Endothelial cell of umbilical vein (primary cell): ENCODE data around the gene GRIK3. TPM values are rescaled to one million over a fixed set of nuclear protein-coding genes. Genes with fewer than 3 reads are reported as not detected.

Experiments
- BruUV-seq: library from RNA; stranded (reverse); fragments of 400-500 nt; replicated peaks from 2 replicates; lab custom pipeline; 2021; lab: Mats Ljungman, UMichigan
- CTCF ChIA-PET: fragments of 300-600, 350-600 bp; sonication (Branson Sonifier 250); formaldehyde crosslinking; loops from one replicate; lab custom pipeline; 2021; ENCODE audit warnings: antibody characterized with exemption, inconsistent platforms; lab: Charles Lee
- POLR2A ChIA-PET: fragments of 300-600, 350-600 bp; sonication (Branson Sonifier 250); formaldehyde crosslinking; loops from one replicate; lab custom pipeline; 2021; ENCODE audit warnings: antibody characterized with exemption, inconsistent platforms; lab: Charles Lee
- DNase-seq: peaks from one replicate; pipeline ENCODE4 v3.0.0-alpha.2; 2011; ENCODE audit warnings: low read depth, low spot score
- FAIRE-seq: peaks from 2 replicates; lab custom pipeline; 2011; peaks lifted over from hg19 to GRCh38; lab: Jason Lieb, UNC
- H2AFZ ChIP-seq: 2 replicates; pipeline ENCODE4 v1.6.0; 2012; ENCODE audit warnings: low read depth, low read length, control low read depth, inconsistent platforms
- H3K27ac ChIP-seq: 2 replicates; pipeline ENCODE4 v1.5.1; 2011; ENCODE audit warnings: low read depth, mild to moderate bottlenecking, control low read depth, low read length, moderate library complexity; ENCODE audit not compliant: insufficient read depth
- H3K27me3 ChIP-seq, 2 experiments: 2 replicates each; pipeline versions ENCODE4 v1.6.0 to v1.6.1; 2011; ENCODE audit warnings: low read length in 2 of 2, mixed read lengths in 1 of 2; ENCODE audit not compliant: control insufficient read depth in 2 of 2, insufficient read depth in 2 of 2
- H3K36me3 ChIP-seq, 2 experiments: 2 replicates in 1 of 2; 3 replicates in 1 of 2; pipeline ENCODE4 v1.5.1; 2011; ENCODE audit warnings: low read length in 2 of 2, mild to moderate bottlenecking in 1 of 2, moderate library complexity in 1 of 2; ENCODE audit not compliant: control insufficient read depth in 2 of 2, insufficient read depth in 2 of 2; ENCODE audit errors: extremely low read depth in 1 of 2
- H3K4me1 ChIP-seq: 3 replicates; pipeline ENCODE4 v1.5.1; 2011; ENCODE audit warnings: mild to moderate bottlenecking, low read length; ENCODE audit not compliant: control insufficient read depth, insufficient read depth; ENCODE audit errors: extremely low read depth
- H3K4me2 ChIP-seq: 2 replicates; pipeline ENCODE4 v1.6.1; 2011; ENCODE audit warnings: low read length, control low read depth, mixed read lengths; ENCODE audit not compliant: insufficient read depth
- H3K4me3 ChIP-seq, 3 experiments: fragments of 200-600 bp in 1 of 3; sonication (generic), shearing (Covaris generic) in 1 of 3; replicated peaks in 1 of 3; 2 replicates each; pipeline ENCODE4 v1.5.1; 2011 to 2016; ENCODE audit warnings: control low read depth in 3 of 3, low read length in 3 of 3, mild to moderate bottlenecking in 2 of 3, inconsistent platforms in 1 of 3, low read depth in 1 of 3, moderate library complexity in 1 of 3; ENCODE audit not compliant: insufficient read depth in 1 of 3
- H3K79me2 ChIP-seq: 2 replicates; pipeline ENCODE4 v1.6.0; 2012; ENCODE audit warnings: low read length, inconsistent platforms; ENCODE audit not compliant: control insufficient read depth, insufficient read depth
- H3K9ac ChIP-seq: replicated peaks from 2 replicates; pipeline ENCODE3; 2011; ENCODE audit warnings: low read length, control low read depth; ENCODE audit not compliant: insufficient read depth; ENCODE audit errors: extremely low read depth
- H3K9me1 ChIP-seq: replicated peaks from 3 replicates; pipeline ENCODE4 v1.6.0; 2011; ENCODE audit warnings: mild to moderate bottlenecking, low read length; ENCODE audit not compliant: control insufficient read depth, insufficient read depth; ENCODE audit errors: extremely low read depth
- H3K9me3 ChIP-seq: replicated peaks from 2 replicates; pipeline ENCODE4 v1.5.1; 2012; ENCODE audit warnings: low read length, inconsistent platforms; ENCODE audit not compliant: control insufficient read depth, insufficient read depth
- H4K20me1 ChIP-seq: replicated peaks from 2 replicates; pipeline ENCODE3; 2011; ENCODE audit warnings: mild to moderate bottlenecking, low read length; ENCODE audit not compliant: control insufficient read depth, insufficient read depth; ENCODE audit errors: extremely low read depth
- EZH2 ChIP-seq: IDR thresholded peaks from 2 replicates; pipeline ENCODE4 v1.6.1; 2012; ENCODE audit warnings: borderline replicate concordance, low read depth, mild to moderate bottlenecking, moderate library complexity, low read length, inconsistent platforms; ENCODE audit not compliant: severe bottlenecking
- FOS ChIP-seq: IDR thresholded peaks from 2 replicates; pipeline ENCODE4 v1.6.1; 2011; ENCODE audit warnings: mild to moderate bottlenecking, low read length, moderate library complexity, borderline replicate concordance; ENCODE audit not compliant: insufficient read depth
- GATA2 ChIP-seq: IDR thresholded peaks from 2 replicates; pipeline ENCODE4 v1.7.0; 2011; ENCODE audit warnings: low read depth, mild to moderate bottlenecking, moderate library complexity, mixed read lengths, low read length; ENCODE audit not compliant: insufficient read length, insufficient read depth
- JUN ChIP-seq: IDR thresholded peaks from 2 replicates; pipeline ENCODE4 v1.6.1; 2011; ENCODE audit warnings: borderline replicate concordance, low read depth; ENCODE audit not compliant: insufficient read length, insufficient read depth
- MAX ChIP-seq: IDR thresholded peaks from 2 replicates; pipeline ENCODE4 v1.6.1; 2011; ENCODE audit not compliant: insufficient read depth, insufficient read length
- MYC ChIP-seq: IDR thresholded peaks from one replicate; pipeline ENCODE4 v1.6.1; 2011; ENCODE audit warnings: mild to moderate bottlenecking, low read depth, low read length
- POLR2A ChIP-seq: IDR thresholded peaks from 2 replicates; pipeline ENCODE4 v1.6.1; 2012; ENCODE audit warnings: low read depth, mild to moderate bottlenecking, control low read depth, low read length
- POLR2AphosphoS5 ChIP-seq: IDR thresholded peaks from 2 replicates; pipeline ENCODE4 v1.6.1; 2012; ENCODE audit warnings: low read depth, mild to moderate bottlenecking, control low read depth, low read length, moderate library complexity; ENCODE audit not compliant: insufficient read depth
- dilution Hi-C: fragments of 300-500 bp; cut with MboI; formaldehyde crosslinking; loops from one replicate; pipeline ENCODE4 v1.15.0; 2019; ENCODE audit warnings: low sequenced_read_pairs; ENCODE audit not compliant: extremely low pct_ligation_motif_present
- intact Hi-C: fragments of 100-400 bp; cut with micrococcal nuclease; formaldehyde crosslinking; loops from one replicate; pipeline ENCODE4 v1.10.0; 2022
- polyA plus RNA-seq, 4 experiments: library from polyadenylated mRNA; depleted of rRNA in 3 of 4; stranded (reverse) in 3 of 4; unstranded in 1 of 4; fragments of >200 nt; gene quantifications; 2 replicates each; pipeline versions ENCODE4 v1.2.1 to v1.2.3, GENCODE V29; 2011 to 2012; ENCODE audit warnings: missing spikeins in 1 of 4
- total RNA-seq: library from RNA; stranded (reverse); gene quantifications from 2 replicates; pipeline ENCODE4 v1.2.3, GENCODE V29; 2021
- TF ChIP-seq, protein P1 (sequence below), 2 donors: IDR thresholded peaks; 1 replicate in 1 of 2; 2 replicates in 1 of 2; pipeline ENCODE4 v1.5.1; 2011; ENCODE audit warnings: low read length in 2 of 2, mild to moderate bottlenecking in 2 of 2, moderate library complexity in 2 of 2, control low read depth in 1 of 2, inconsistent platforms in 1 of 2, low read depth in 1 of 2; ENCODE audit not compliant: insufficient read depth in 1 of 2; ENCODE audit errors: extremely low read depth in 1 of 2

GRIK3 gene
- total and polyA plus RNA-seq, 2 donors (not counting 3 experiments of a cell fraction or from before 2014, with no cell fraction given), result not detected

DNA sequence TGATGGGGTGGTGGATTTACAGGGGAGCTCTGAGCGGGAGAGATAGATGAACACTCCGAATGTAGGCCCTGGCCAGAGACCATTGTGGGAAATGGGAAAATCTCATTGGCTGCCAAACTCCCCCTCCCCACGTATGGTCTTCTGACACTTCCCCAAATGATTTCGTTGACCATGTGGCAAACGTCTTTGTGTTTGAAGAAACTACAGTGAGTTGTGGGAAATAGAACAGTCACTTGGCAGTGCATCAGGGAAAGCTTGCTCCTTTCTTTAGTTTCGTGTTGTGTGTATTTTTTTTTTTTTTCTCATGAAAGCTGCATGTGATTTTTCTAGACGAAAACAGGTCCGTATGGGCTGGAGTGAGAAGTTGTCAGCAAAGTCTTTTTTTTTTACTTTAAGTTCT, 25.0 kb upstream of the GRIK3 start:
- Histone ChIP-seq H3K36me3 (no peaks in the 10 kb centered on the region), H4K20me1 (no peaks in the 10 kb centered on the region), H3K9me3 (no peaks in the 10 kb centered on the region), H3K27ac (no peak overlapping the region), H3K4me3 (no peak overlapping the region), H3K4me2 (no peak overlapping the region), H3K79me2 (no peaks in the 10 kb centered on the region), H3K27me3 (no peaks in the 10 kb centered on the region), H2AFZ (no peak overlapping the region), H3K9me1 (no peaks in the 10 kb centered on the region), H3K4me1 (no peaks in the 10 kb centered on the region), H3K9ac (no peak overlapping the region)
- dilution Hi-C loops (no loop called here), intact Hi-C loops (no loop called here)
- POLR2A ChIA-PET, result no interaction called here
- FAIRE-seq, result no peak
- BruUV-seq, result no TSS peak
- CTCF ChIA-PET, result no interaction called here
- no peak for DNase-seq
- no peak for TF ChIP-seq EZH2
- no peak for TF ChIP-seq MYC
- no peak for TF ChIP-seq POLR2AphosphoS5
- no peak for TF ChIP-seq GATA2
- TF ChIP-seq FOS, result no peak
- no peak for TF ChIP-seq MAX
- no peak for TF ChIP-seq JUN
- TF ChIP-seq, protein P1, sequence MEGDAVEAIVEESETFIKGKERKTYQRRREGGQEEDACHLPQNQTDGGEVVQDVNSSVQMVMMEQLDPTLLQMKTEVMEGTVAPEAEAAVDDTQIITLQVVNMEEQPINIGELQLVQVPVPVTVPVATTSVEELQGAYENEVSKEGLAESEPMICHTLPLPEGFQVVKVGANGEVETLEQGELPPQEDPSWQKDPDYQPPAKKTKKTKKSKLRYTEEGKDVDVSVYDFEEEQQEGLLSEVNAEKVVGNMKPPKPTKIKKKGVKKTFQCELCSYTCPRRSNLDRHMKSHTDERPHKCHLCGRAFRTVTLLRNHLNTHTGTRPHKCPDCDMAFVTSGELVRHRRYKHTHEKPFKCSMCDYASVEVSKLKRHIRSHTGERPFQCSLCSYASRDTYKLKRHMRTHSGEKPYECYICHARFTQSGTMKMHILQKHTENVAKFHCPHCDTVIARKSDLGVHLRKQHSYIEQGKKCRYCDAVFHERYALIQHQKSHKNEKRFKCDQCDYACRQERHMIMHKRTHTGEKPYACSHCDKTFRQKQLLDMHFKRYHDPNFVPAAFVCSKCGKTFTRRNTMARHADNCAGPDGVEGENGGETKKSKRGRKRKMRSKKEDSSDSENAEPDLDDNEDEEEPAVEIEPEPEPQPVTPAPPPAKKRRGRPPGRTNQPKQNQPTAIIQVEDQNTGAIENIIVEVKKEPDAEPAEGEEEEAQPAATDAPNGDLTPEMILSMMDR (IDR thresholded peaks at IDR 0.05; ENCODE audit: extremely low read depth in 1 of 2, insufficient read depth in 1 of 2, low read depth in 1 of 2, low read length in 2 of 2), result no peak
- TF ChIP-seq POLR2A, result no peak
